GM12878 (cell line): Measurements from ENCODE around the gene PATZ1. TPM values are rescaled to one million over a fixed set of nuclear protein-coding genes. Genes with fewer than 3 reads are reported as not detected.

Experiments used
- ATAC-seq: fragments of 200-7000 bp; cut with Tn5 transposase; 3 replicates; pipeline ENCODE4 v1.9.1; 2020; ENCODE audit warnings: mild to moderate bottlenecking, moderate library complexity
- BruUV-seq: library from RNA; stranded (reverse); fragments of 400-500 nt; replicated peaks from 2 replicates; lab custom pipeline; 2021; lab: Mats Ljungman, UMichigan
- CTCF ChIA-PET: fragments of 300-600 bp; sonication (Branson Sonifier 250); formaldehyde crosslinking; extraction: SDS; loops from one replicate; lab custom pipeline; 2021; ENCODE audit warnings: inconsistent platforms; lab: Yijun Ruan, JAX
- POLR2A ChIA-PET: fragments of 350-600 bp; formaldehyde crosslinking; extraction: SDS; loops from one replicate; lab custom pipeline; 2021; ENCODE audit warnings: inconsistent platforms; lab: Charles Lee
- RAD21 ChIA-PET: fragments of 300-600 bp; sonication (Branson Sonifier 250); formaldehyde crosslinking; loops from one replicate; lab custom pipeline; 2023; ENCODE audit warnings: antibody characterized with exemption; ENCODE audit not compliant: unreplicated experiment; lab: Charles Lee
- SMC1A ChIA-PET: fragments of 300-600 bp; sonication (Branson Sonifier 250); formaldehyde crosslinking; loops from one replicate; lab custom pipeline; 2023; ENCODE audit not compliant: unreplicated experiment, uncharacterized antibody; lab: Charles Lee
- DNase-seq: peaks from one replicate; pipeline ENCODE4 v3.0.0-alpha.2; 2011; ENCODE audit warnings: low read depth, low spot score
- FAIRE-seq: peaks from 3 replicates; lab custom pipeline; 2011; peaks lifted over from hg19 to GRCh38; lab: Jason Lieb, UNC
- H2AFZ ChIP-seq: 2 replicates; pipeline ENCODE4 v1.6.0; 2011; ENCODE audit warnings: low read depth, low read length, control low read depth; ENCODE audit not compliant: control insufficient read depth
- H3K27ac ChIP-seq: 2 replicates; pipeline ENCODE4 v1.5.1; 2011; ENCODE audit warnings: control low read depth; ENCODE audit not compliant: control insufficient read depth, insufficient read depth
- H3K27me3 ChIP-seq, 2 experiments: replicated peaks in 1 of 2; 2 replicates each; pipeline versions ENCODE4 v1.6.0 to v1.6.1; 2011; ENCODE audit warnings: low read length in 1 of 2; ENCODE audit not compliant: control insufficient read depth in 2 of 2, insufficient read depth in 2 of 2
- H3K36me3 ChIP-seq, 2 experiments: 2 replicates each; pipeline ENCODE4 v1.5.1; 2011; ENCODE audit warnings: low read length in 1 of 2; ENCODE audit not compliant: control insufficient read depth in 2 of 2, insufficient read depth in 2 of 2
- H3K4me1 ChIP-seq: 2 replicates; pipeline ENCODE4 v1.6.1; 2011; ENCODE audit warnings: mild to moderate bottlenecking, low read length, moderate library complexity, mixed read lengths; ENCODE audit not compliant: control insufficient read depth, insufficient read depth
- H3K4me2 ChIP-seq: 2 replicates; pipeline ENCODE4 v1.6.0; 2011; ENCODE audit warnings: control low read depth; ENCODE audit not compliant: control insufficient read depth, insufficient read depth
- H3K4me3 ChIP-seq: fragments of 200-600 bp; sonication (generic); 2 replicates; pipeline ENCODE4 v1.5.1; 2016
- H3K79me2 ChIP-seq: 2 replicates; pipeline ENCODE4 v1.6.0; 2011; ENCODE audit warnings: low read length; ENCODE audit not compliant: control insufficient read depth, insufficient read depth
- H3K9ac ChIP-seq: 2 replicates; pipeline ENCODE4 v1.8.0; 2011; ENCODE audit warnings: low read length, control low read depth, mixed read lengths; ENCODE audit not compliant: control insufficient read depth, insufficient read depth
- H3K9me3 ChIP-seq: replicated peaks from 3 replicates; pipeline ENCODE4 v1.5.1; 2011; ENCODE audit warnings: mild to moderate bottlenecking, low read length; ENCODE audit not compliant: control insufficient read depth, insufficient read depth
- H4K20me1 ChIP-seq: 2 replicates; pipeline ENCODE4 v1.6.0; 2011; ENCODE audit not compliant: control insufficient read depth, insufficient read depth
- ASH2L ChIP-seq: fragments of 300-600, 200-600 bp; sonication (generic); IDR thresholded peaks from 2 replicates; pipeline ENCODE4 v1.6.1; 2017; ENCODE audit warnings: low read depth, mild to moderate bottlenecking, borderline replicate concordance
- ESRRA ChIP-seq: IDR thresholded peaks from 2 replicates; pipeline ENCODE4 v1.6.1; 2012; ENCODE audit warnings: mild to moderate bottlenecking, low read length, improper control_type of control experiment
- MLLT1 ChIP-seq: fragments of 450-650 bp; IDR thresholded peaks from 2 replicates; pipeline ENCODE4 v1.6.1; 2016; ENCODE audit warnings: mild to moderate bottlenecking
- MXI1 ChIP-seq: fragments of 150-350 bp; IDR thresholded peaks from 2 replicates; pipeline ENCODE4 v1.6.1; 2011; ENCODE audit warnings: low read depth, mild to moderate bottlenecking, inconsistent platforms, low read length, improper control_type of control experiment
- RCOR1 ChIP-seq: conservative IDR thresholded peaks from 2 replicates; pipeline ENCODE4 v1.6.1; 2012; ENCODE audit warnings: low read depth, low read length, improper control_type of control experiment
- SP1 ChIP-seq: IDR thresholded peaks from one replicate; pipeline ENCODE4 v1.6.1; 2011; ENCODE audit warnings: low read depth, low read length
- STAT3 ChIP-seq: IDR thresholded peaks from 2 replicates; pipeline ENCODE4 v1.6.1; 2011; ENCODE audit warnings: low read depth, low read length, improper control_type of control experiment
- YBX1 ChIP-seq: fragments of 450-650 bp; IDR thresholded peaks from 2 replicates; pipeline ENCODE4 v1.6.1; 2016; ENCODE audit warnings: antibody characterized with exemption
- WGBS: methylation state at CpG from one replicate; pipeline ENCODE4 v1.1.6; 2016; ENCODE audit warnings: low lambda C conversion rate; ENCODE audit not compliant: insufficient replicate concordance, insufficient coverage; ENCODE audit errors: missing lambda C conversion rate; 5-methylcytosine and 5-hydroxymethylcytosine counted together
- in situ Hi-C: fragments of 300-500 bp; cut with MboI; formaldehyde crosslinking; loops from 9 replicates; pipeline ENCODE4 v1.14.3; 2018; ENCODE audit warnings: mixed read lengths
- intact Hi-C: fragments of 100-400 bp; cut with micrococcal nuclease; formaldehyde crosslinking; loops from one replicate; pipeline ENCODE4 v1.14.2; 2022; ENCODE audit not compliant: unreplicated experiment
- polyA plus RNA-seq, 11 experiments: library from polyadenylated mRNA; depleted of rRNA in 4 of 11; unstranded in 6 of 11; stranded (reverse) in 5 of 11; fragments of >200 nt; fragmentation: Nextera tagmentation in 4 of 11; fragmentation: Illumina TruSeq in 1 of 11; extraction: Ambion mirVana in 4 of 11; extraction: Trizol in 1 of 11; gene quantifications; 1 replicate in 1 of 11; 2 replicates in 10 of 11; pipeline versions ENCODE4 v1.2.1 to v1.2.3, GENCODE V29; 2011 to 2016; ENCODE audit warnings: inconsistent platforms in 2 of 11, missing spikeins in 2 of 11, low read depth in 1 of 11
- total RNA-seq, 4 experiments: library from RNA; depleted of rRNA in 3 of 4; stranded (reverse); fragments of >200 nt in 3 of 4; fragmentation: Illumina TruSeq in 1 of 4; extraction: Trizol in 1 of 4; gene quantifications; 2 replicates each; pipeline versions ENCODE4 v1.2.1 to v1.2.3, GENCODE V29; 2013 to 2021
- TF ChIP-seq, protein P1 (sequence below): IDR thresholded peaks from 2 replicates; pipeline ENCODE4 v1.6.1; 2012; ENCODE audit warnings: low read depth, low read length, improper control_type of control experiment
- TF ChIP-seq, protein P2 (sequence below): IDR thresholded peaks from 2 replicates; pipeline ENCODE4 v1.6.1; 2011; ENCODE audit warnings: mild to moderate bottlenecking, low read depth, low read length, moderate library complexity; ENCODE audit not compliant: insufficient replicate concordance
- TF ChIP-seq, protein P3 (sequence below), 3 experiments: IDR thresholded peaks in 2 of 3; conservative IDR thresholded peaks in 1 of 3; 2 replicates each; pipeline ENCODE4 v1.5.1; 2011; ENCODE audit warnings: low read depth in 3 of 3, low read length in 3 of 3, mild to moderate bottlenecking in 3 of 3, control low read depth in 2 of 3, moderate library complexity in 2 of 3, inconsistent platforms in 1 of 3, mixed read lengths in 1 of 3; ENCODE audit not compliant: control insufficient read depth in 2 of 3, insufficient read depth in 1 of 3; ENCODE audit errors: extremely low read depth in 1 of 3

Gene PATZ1
- total and polyA plus RNA-seq, 10 of the 15 experiments (the other 5 are each of a cell fraction or from before 2014, with no cell fraction given): 3.6 to 32.7 (median 13.9) TPM

- peaks cover 17% of the 10 kb centered on the region in 2 experiments for H3K36me3 ChIP-seq
- no peak for FAIRE-seq
- no peak overlapping the region for H3K27ac ChIP-seq
- no peak overlapping the region for H3K9ac ChIP-seq
- no peak for ATAC-seq
- H3K4me1 ChIP-seq: no peaks in the 10 kb centered on the region
- TF ChIP-seq ASH2L: no peak
- TF ChIP-seq RCOR1: no peak
- no peak for TF ChIP-seq SP1
- no peak for TF ChIP-seq YBX1
- TF ChIP-seq, protein P1, sequence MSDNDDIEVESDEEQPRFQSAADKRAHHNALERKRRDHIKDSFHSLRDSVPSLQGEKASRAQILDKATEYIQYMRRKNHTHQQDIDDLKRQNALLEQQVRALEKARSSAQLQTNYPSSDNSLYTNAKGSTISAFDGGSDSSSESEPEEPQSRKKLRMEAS: no peak
- TF ChIP-seq ESRRA: no peak
- no peak for TF ChIP-seq MXI1
- TF ChIP-seq, protein P2, sequence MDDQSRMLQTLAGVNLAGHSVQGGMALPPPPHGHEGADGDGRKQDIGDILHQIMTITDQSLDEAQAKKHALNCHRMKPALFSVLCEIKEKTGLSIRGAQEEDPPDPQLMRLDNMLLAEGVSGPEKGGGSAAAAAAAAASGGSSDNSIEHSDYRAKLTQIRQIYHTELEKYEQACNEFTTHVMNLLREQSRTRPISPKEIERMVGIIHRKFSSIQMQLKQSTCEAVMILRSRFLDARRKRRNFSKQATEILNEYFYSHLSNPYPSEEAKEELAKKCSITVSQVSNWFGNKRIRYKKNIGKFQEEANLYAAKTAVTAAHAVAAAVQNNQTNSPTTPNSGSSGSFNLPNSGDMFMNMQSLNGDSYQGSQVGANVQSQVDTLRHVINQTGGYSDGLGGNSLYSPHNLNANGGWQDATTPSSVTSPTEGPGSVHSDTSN: no peak
- no peak for TF ChIP-seq STAT3
- TF ChIP-seq, protein P3, sequence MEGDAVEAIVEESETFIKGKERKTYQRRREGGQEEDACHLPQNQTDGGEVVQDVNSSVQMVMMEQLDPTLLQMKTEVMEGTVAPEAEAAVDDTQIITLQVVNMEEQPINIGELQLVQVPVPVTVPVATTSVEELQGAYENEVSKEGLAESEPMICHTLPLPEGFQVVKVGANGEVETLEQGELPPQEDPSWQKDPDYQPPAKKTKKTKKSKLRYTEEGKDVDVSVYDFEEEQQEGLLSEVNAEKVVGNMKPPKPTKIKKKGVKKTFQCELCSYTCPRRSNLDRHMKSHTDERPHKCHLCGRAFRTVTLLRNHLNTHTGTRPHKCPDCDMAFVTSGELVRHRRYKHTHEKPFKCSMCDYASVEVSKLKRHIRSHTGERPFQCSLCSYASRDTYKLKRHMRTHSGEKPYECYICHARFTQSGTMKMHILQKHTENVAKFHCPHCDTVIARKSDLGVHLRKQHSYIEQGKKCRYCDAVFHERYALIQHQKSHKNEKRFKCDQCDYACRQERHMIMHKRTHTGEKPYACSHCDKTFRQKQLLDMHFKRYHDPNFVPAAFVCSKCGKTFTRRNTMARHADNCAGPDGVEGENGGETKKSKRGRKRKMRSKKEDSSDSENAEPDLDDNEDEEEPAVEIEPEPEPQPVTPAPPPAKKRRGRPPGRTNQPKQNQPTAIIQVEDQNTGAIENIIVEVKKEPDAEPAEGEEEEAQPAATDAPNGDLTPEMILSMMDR (IDR thresholded peaks at IDR 0.05 in 2 of 3, conservative IDR thresholded peaks at IDR 0.05 in 1 of 3; ENCODE audit: control insufficient read depth in 2 of 3, extremely low read depth in 1 of 3, insufficient read depth in 1 of 3, low read depth in 3 of 3, low read length in 3 of 3): no peak
- no peak for TF ChIP-seq MLLT1
- H3K79me2 ChIP-seq: no peaks in the 10 kb centered on the region
- ChIA-PET SMC1A (no interaction called here), RAD21 (no interaction called here), POLR2A (no interaction called here), CTCF (no interaction called here)
- no peaks in the 10 kb centered on the region for H4K20me1 ChIP-seq
- 90% methylated on average over 8 of the region's 9 CpGs for WGBS
- no peak overlapping the region for H3K4me3 ChIP-seq
- intact Hi-C loops: no loop called here
- H3K9me3 ChIP-seq: no peaks in the 10 kb centered on the region
- in situ Hi-C loops: no loop called here
- no peak for DNase-seq
- no peaks in the 10 kb centered on the region for H3K27me3 ChIP-seq
- H2AFZ ChIP-seq: no peak overlapping the region
- BruUV-seq: no TSS peak
- no peak overlapping the region for H3K4me2 ChIP-seq
These were observed 68.0 kb downstream of the PATZ1 start for GRCh38 chr22:31278151-31278621.
